Measurements from ENCODE around the gene OAS2. TPM values are rescaled to one million over a fixed set of nuclear protein-coding genes. Genes with fewer than 3 reads are reported as not detected.
A peak's percentile ranks its signal among the peaks of the same experiment; 100 is the strongest.

Gene OAS2
- total and polyA plus RNA-seq, 2 donors (not counting 1 experiment from before 2014, with no cell fraction given) = 31.6 to 59.3 TPM

DNA sequence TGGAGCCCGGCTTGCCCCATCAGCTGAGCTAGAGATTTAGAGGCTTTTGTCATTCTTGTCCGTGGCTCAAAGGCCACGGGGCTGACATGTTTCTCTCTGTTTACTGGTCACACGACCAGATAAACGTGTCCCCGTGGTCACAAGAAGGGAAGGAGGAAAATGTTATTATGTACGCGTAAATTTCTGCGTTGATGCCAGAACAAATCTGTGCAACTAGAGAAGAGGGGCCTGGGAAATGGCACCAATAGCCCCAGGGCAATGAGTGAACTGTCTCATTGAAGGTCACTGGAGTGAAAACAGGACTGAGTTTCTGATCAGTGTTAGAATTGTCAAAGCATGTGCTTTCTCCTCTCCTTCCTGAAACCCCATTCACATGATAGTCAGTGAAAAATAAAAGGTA lies 25.3 kb downstream of the OAS2 start:
- Histone ChIP-seq H3K27ac (ENCODE audit: low read length in 2 of 2) (no peak overlapping the region), H2AFZ (ENCODE audit: insufficient read depth, low read depth, low read length, poor library complexity, severe bottlenecking) (no peak overlapping the region), H3K4me1 (ENCODE audit: control insufficient read depth in 2 of 2, insufficient read depth in 2 of 2, low read length in 2 of 2) (peaks cover 11 to 13% of the 10 kb centered on the region in 2 donors), H3K27me3 (replicated peaks in 1 of 4; ENCODE audit: control extremely low read depth in 1 of 4, control insufficient read depth in 3 of 4, insufficient read depth in 4 of 4, low read length in 3 of 4) (no peaks in the 10 kb centered on the region), H3K4me3 (ENCODE audit: control extremely low read depth in 1 of 5, extremely low read depth in 1 of 5, insufficient read depth in 1 of 5, low read depth in 2 of 5, low read length in 4 of 5) (no peak overlapping the region), H4K20me1 (ENCODE audit: control insufficient read depth, insufficient read depth, low read length, poor library complexity, severe bottlenecking) (peaks cover 7% of the 10 kb centered on the region), H3K36me3 (replicated peaks in 1 of 2; ENCODE audit: control extremely low read depth in 1 of 2, control insufficient read depth in 1 of 2, extremely low read depth in 1 of 2, insufficient read depth in 2 of 2, low read length in 1 of 2) (peaks cover 12 to 83% of the 10 kb centered on the region in 2 experiments), H3K79me2 (ENCODE audit: control insufficient read depth, insufficient read depth, low read length) (peaks cover 6% of the 10 kb centered on the region), H3K4me2 (replicated peaks; ENCODE audit: low read depth, low read length, poor library complexity, severe bottlenecking) (no peak overlapping the region), H3K9ac (ENCODE audit: low read length) (no peak overlapping the region), H3K9me3 (ENCODE audit: control extremely low read depth in 1 of 3, control insufficient read depth in 2 of 3, insufficient read depth in 1 of 3, low read length in 2 of 3) (no peaks in the 10 kb centered on the region)
- intact Hi-C loops (cut with micrococcal nuclease) = no loop called here
- no peak overlapping the region for H3K27ac Mint-ChIP-seq
- H3K4me1 Mint-ChIP-seq = peaks cover 16% of the 10 kb centered on the region
- no peak overlapping the region for H3K4me3 Mint-ChIP-seq
- DNase-seq = no peak
- ChIA-PET POLR2A (no interaction called here), CTCF (interaction anchor here (1.8 kb wide), 1 partner anchor 26 kb away, joined by 4 read pairs; no protein-coding TSS in a partner anchor)
- no peaks in the 10 kb centered on the region for H3K9me3 Mint-ChIP-seq (ENCODE audit: insufficient read depth)
- ATAC-seq (ENCODE audit: low read depth) = no peak
- no peak for TF ChIP-seq EZH2 (IDR thresholded peaks at IDR 0.05; ENCODE audit: borderline replicate concordance, insufficient read depth, low read depth, low read length, poor library complexity, severe bottlenecking)
- TF ChIP-seq CTCF (IDR thresholded peaks at IDR 0.05) = no peak
- WGBS (ENCODE audit: insufficient coverage) = 96% methylated on average over 8 of the region's 9 CpGs
- no peaks in the 10 kb centered on the region for H3K27me3 Mint-ChIP-seq

- intact Hi-C loops (cut with micrococcal nuclease) = no loop called here
- Histone ChIP-seq H3K36me3 (replicated peaks in 1 of 2; ENCODE audit: control extremely low read depth in 1 of 2, control insufficient read depth in 1 of 2, extremely low read depth in 1 of 2, insufficient read depth in 2 of 2, low read length in 1 of 2) (peaks cover 19 to 92% of the 10 kb centered on the region in 2 experiments), H3K4me2 (replicated peaks; ENCODE audit: low read depth, low read length, poor library complexity, severe bottlenecking) (no peak overlapping the region), H2AFZ (ENCODE audit: insufficient read depth, low read depth, low read length, poor library complexity, severe bottlenecking) (no peak overlapping the region), H3K27ac (ENCODE audit: low read length in 2 of 2) (no peak overlapping the region), H3K4me1 (ENCODE audit: control insufficient read depth in 2 of 2, insufficient read depth in 2 of 2, low read length in 2 of 2) (no peaks in the 10 kb centered on the region), H4K20me1 (ENCODE audit: control insufficient read depth, insufficient read depth, low read length, poor library complexity, severe bottlenecking) (no peaks in the 10 kb centered on the region), H3K79me2 (ENCODE audit: control insufficient read depth, insufficient read depth, low read length) (no peaks in the 10 kb centered on the region), H3K4me3 (ENCODE audit: control extremely low read depth in 1 of 5, extremely low read depth in 1 of 5, insufficient read depth in 1 of 5, low read depth in 2 of 5, low read length in 4 of 5) (no peak overlapping the region), H3K9me3 (ENCODE audit: control extremely low read depth in 1 of 3, control insufficient read depth in 2 of 3, insufficient read depth in 1 of 3, low read length in 2 of 3) (peaks cover 0 to 5% (median 0%) of the 10 kb centered on the region in 3 donors), H3K27me3 (replicated peaks in 1 of 4; ENCODE audit: control extremely low read depth in 1 of 4, control insufficient read depth in 3 of 4, insufficient read depth in 4 of 4, low read length in 3 of 4) (no peaks in the 10 kb centered on the region), H3K9ac (ENCODE audit: low read length) (no peak overlapping the region)
- peak; percentile 26 for TF ChIP-seq CTCF (IDR thresholded peaks at IDR 0.05)
- TF ChIP-seq EZH2 (IDR thresholded peaks at IDR 0.05; ENCODE audit: borderline replicate concordance, insufficient read depth, low read depth, low read length, poor library complexity, severe bottlenecking) = no peak
- no peaks in the 10 kb centered on the region for H3K27me3 Mint-ChIP-seq
- H3K9me3 Mint-ChIP-seq (ENCODE audit: insufficient read depth) = peaks cover 2% of the 10 kb centered on the region
- WGBS (ENCODE audit: insufficient coverage) = 96% methylated on average over 3 of the region's 4 CpGs
- ChIA-PET POLR2A (no interaction called here), CTCF (interaction anchor here (0.7 to 2.3 kb wide), 4 partner anchors 12 to 84 kb away, joined by 3 to 10 read pairs (median 5); no protein-coding TSS in a partner anchor)
- H3K4me3 Mint-ChIP-seq = no peak overlapping the region
- no peaks in the 10 kb centered on the region for H3K4me1 Mint-ChIP-seq
- ATAC-seq (ENCODE audit: low read depth) (no peak), DNase-seq (no peak)
- no peak overlapping the region for H3K27ac Mint-ChIP-seq
These were observed 27.4 kb downstream of the OAS2 start for GRCh38 chr12:113005762-113006161.
